ENCODE data around the gene SRXN1. TPM values are rescaled to one million over a fixed set of nuclear protein-coding genes. Genes with fewer than 3 reads are reported as not detected.

Gene SRXN1
- total and polyA plus RNA-seq, 9 of the 15 experiments (the other 6 are each of a cell fraction or from before 2014, with no cell fraction given), result 6.8 to 36.4 (median 21.6) TPM

- TF ChIP-seq, protein P1, sequence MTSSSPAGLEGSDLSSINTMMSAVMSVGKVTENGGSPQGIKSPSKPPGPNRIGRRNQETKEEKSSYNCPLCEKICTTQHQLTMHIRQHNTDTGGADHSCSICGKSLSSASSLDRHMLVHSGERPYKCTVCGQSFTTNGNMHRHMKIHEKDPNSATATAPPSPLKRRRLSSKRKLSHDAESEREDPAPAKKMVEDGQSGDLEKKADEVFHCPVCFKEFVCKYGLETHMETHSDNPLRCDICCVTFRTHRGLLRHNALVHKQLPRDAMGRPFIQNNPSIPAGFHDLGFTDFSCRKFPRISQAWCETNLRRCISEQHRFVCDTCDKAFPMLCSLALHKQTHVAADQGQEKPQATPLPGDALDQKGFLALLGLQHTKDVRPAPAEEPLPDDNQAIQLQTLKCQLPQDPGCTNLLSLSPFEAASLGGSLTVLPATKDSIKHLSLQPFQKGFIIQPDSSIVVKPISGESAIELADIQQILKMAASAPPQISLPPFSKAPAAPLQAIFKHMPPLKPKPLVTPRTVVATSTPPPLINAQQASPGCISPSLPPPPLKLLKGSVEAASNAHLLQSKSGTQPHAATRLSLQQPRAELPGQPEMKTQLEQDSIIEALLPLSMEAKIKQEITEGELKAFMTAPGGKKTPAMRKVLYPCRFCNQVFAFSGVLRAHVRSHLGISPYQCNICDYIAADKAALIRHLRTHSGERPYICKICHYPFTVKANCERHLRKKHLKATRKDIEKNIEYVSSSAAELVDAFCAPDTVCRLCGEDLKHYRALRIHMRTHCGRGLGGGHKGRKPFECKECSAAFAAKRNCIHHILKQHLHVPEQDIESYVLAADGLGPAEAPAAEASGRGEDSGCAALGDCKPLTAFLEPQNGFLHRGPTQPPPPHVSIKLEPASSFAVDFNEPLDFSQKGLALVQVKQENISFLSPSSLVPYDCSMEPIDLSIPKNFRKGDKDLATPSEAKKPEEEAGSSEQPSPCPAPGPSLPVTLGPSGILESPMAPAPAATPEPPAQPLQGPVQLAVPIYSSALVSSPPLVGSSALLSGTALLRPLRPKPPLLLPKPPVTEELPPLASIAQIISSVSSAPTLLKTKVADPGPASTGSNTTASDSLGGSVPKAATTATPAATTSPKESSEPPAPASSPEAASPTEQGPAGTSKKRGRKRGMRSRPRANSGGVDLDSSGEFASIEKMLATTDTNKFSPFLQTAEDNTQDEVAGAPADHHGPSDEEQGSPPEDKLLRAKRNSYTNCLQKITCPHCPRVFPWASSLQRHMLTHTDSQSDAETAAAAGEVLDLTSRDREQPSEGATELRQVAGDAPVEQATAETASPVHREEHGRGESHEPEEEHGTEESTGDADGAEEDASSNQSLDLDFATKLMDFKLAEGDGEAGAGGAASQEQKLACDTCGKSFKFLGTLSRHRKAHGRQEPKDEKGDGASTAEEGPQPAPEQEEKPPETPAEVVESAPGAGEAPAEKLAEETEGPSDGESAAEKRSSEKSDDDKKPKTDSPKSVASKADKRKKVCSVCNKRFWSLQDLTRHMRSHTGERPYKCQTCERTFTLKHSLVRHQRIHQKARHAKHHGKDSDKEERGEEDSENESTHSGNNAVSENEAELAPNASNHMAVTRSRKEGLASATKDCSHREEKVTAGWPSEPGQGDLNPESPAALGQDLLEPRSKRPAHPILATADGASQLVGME (CRISPR knock-in tag; IDR thresholded peaks at IDR 0.05), result no peak
- TF ChIP-seq PHTF2 (CRISPR knock-in tag; IDR thresholded peaks at IDR 0.05) (no peak), SPI1 (IDR thresholded peaks at IDR 0.05; ENCODE audit: borderline replicate concordance, low read depth, low read length) (0 out of 2 replicates have a peak, but pooled peaks have one; percentile 8), OTX1 (CRISPR knock-in tag; IDR thresholded peaks at IDR 0.05) (0 out of 2 replicates have a peak, but pooled peaks have one; percentile 8), GABPB1 (CRISPR knock-in tag; IDR thresholded peaks at IDR 0.05) (no peak; the same call in 1 of the 2 replicates), ILF3 (IDR thresholded peaks at IDR 0.05; ENCODE audit: borderline replicate concordance) (no peak), NCOA1 (IDR thresholded peaks at IDR 0.05; ENCODE audit: low read depth) (0 out of 2 replicates have a peak, but pooled peaks have one; percentile 41), FOS (IDR thresholded peaks at IDR 0.05; ENCODE audit: extremely low read depth, insufficient read length) (no peak), ZNF444 (CRISPR knock-in tag; IDR thresholded peaks at IDR 0.05) (no peak)
- TF ChIP-seq, protein P2, sequence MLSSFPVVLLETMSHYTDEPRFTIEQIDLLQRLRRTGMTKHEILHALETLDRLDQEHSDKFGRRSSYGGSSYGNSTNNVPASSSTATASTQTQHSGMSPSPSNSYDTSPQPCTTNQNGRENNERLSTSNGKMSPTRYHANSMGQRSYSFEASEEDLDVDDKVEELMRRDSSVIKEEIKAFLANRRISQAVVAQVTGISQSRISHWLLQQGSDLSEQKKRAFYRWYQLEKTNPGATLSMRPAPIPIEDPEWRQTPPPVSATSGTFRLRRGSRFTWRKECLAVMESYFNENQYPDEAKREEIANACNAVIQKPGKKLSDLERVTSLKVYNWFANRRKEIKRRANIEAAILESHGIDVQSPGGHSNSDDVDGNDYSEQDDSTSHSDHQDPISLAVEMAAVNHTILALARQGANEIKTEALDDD (IDR thresholded peaks at IDR 0.05), result peak; percentile 37; the same call in 1 of the 2 replicates
- TF ChIP-seq, protein P3, sequence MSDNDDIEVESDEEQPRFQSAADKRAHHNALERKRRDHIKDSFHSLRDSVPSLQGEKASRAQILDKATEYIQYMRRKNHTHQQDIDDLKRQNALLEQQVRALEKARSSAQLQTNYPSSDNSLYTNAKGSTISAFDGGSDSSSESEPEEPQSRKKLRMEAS (CRISPR knock-in tag; IDR thresholded peaks at IDR 0.05), result peak; percentile 60; the same call in 1 of the 2 replicates
Observed at GRCh38 chr20:653590-654416, 803 bp upstream of the SRXN1 start (continued).

All from K562 (cell line).